Measurements from ENCODE around the gene AMIGO1.

AMIGO1 gene

GRCh38 chr1:109495738-109496137 is 13.8 kb downstream of the AMIGO1 start:
- Histone ChIP-seq H3K27me3 (no peaks in the 10 kb centered on the region), H4K20me1 (peaks cover 40% of the 10 kb centered on the region), H3K9ac (peak overlapping the region; percentile 77; the same call in 1 of the 2 replicates), H3K36me3 (peaks cover 64% of the 10 kb centered on the region), H3K9me3 (no peaks in the 10 kb centered on the region), H3K4me2 (peak overlapping the region; percentile 94; the same call in 1 of the 2 replicates), H3K27ac (no peak overlapping the region), H3K4me1 (peaks cover 69% of the 10 kb centered on the region), H3K4me3 (no peak overlapping the region)
- no peak for TF ChIP-seq Cebpa-rat (IDR thresholded peaks at IDR 0.05)

GRCh38 chr1:109493805-109494539 is 15.6 kb downstream of the AMIGO1 start, which contains the start of gene CYB561D1:
Gene CYB561D1 (plus strand): TSS chr1:109494094. CDS start chr1:109494140, 46 bp downstream.
- peak within 1 kb of the TSS; percentile 77 for H3K9ac ChIP-seq

GRCh38 chr1:109493227-109493626 is 16.3 kb downstream of the AMIGO1 start:
- TF ChIP-seq Cebpa-rat (IDR thresholded peaks at IDR 0.05): no peak
- H3K36me3 ChIP-seq: peaks cover 65% of the 10 kb centered on the region
- H3K4me1 ChIP-seq: peaks cover 66% of the 10 kb centered on the region
- peak overlapping the region; percentile 91 for H3K4me3 ChIP-seq
- no peaks in the 10 kb centered on the region for H3K9me3 ChIP-seq
- H3K9ac ChIP-seq: peak overlapping the region; percentile 77
- peaks cover 26% of the 10 kb centered on the region for H4K20me1 ChIP-seq
- no peaks in the 10 kb centered on the region for H3K27me3 ChIP-seq
- peak overlapping the region; percentile 94 for H3K4me2 ChIP-seq
- peak overlapping the region; percentile 71; the same call in 1 of the 2 replicates for H3K27ac ChIP-seq

More at GRCh38 chr1:109493805-109494539, 15.6 kb downstream of the AMIGO1 start, which contains the start of gene CYB561D1:
- peaks cover 33% of the 10 kb centered on the region for H4K20me1 ChIP-seq
- H3K4me3 ChIP-seq: peak within 1 kb of the TSS; percentile 91
- H3K9me3 ChIP-seq: no peaks in the 10 kb centered on the region
- no peak for TF ChIP-seq Cebpa-rat (IDR thresholded peaks at IDR 0.05)
- H3K4me2 ChIP-seq: peak within 1 kb of the TSS; percentile 94
- H3K27ac ChIP-seq: peak within 1 kb of the TSS; percentile 71
- H3K4me1 ChIP-seq: peaks cover 66% of the 10 kb centered on the region
- H3K36me3 ChIP-seq: peaks cover 61% of the 10 kb centered on the region
- H3K27me3 ChIP-seq: no peaks in the 10 kb centered on the region

- no peak overlapping the region for H3K4me3 ChIP-seq
- TF ChIP-seq Cebpa-rat (IDR thresholded peaks at IDR 0.05): no peak
- peaks cover 65% of the 10 kb centered on the region for H3K36me3 ChIP-seq
- no peaks in the 10 kb centered on the region for H3K27me3 ChIP-seq
- H3K9me3 ChIP-seq: no peaks in the 10 kb centered on the region
- peaks cover 61% of the 10 kb centered on the region for H3K4me1 ChIP-seq
- H3K27ac ChIP-seq: no peak overlapping the region
- H3K4me2 ChIP-seq: peak overlapping the region; percentile 94; the same call in 1 of the 2 replicates
- peak overlapping the region; percentile 77; the same call in 1 of the 2 replicates for H3K9ac ChIP-seq
- H4K20me1 ChIP-seq: peaks cover 21% of the 10 kb centered on the region
These were observed 16.7 kb downstream of the AMIGO1 start for GRCh38 chr1:109492779-109493178.

- no peak overlapping the region for H3K4me3 ChIP-seq
- H3K4me2 ChIP-seq: no peak overlapping the region
- H3K9me3 ChIP-seq: no peaks in the 10 kb centered on the region
- no peak overlapping the region for H3K27ac ChIP-seq
- peaks cover 48% of the 10 kb centered on the region for H3K4me1 ChIP-seq
- H4K20me1 ChIP-seq: peaks cover 7% of the 10 kb centered on the region; the same call in 1 of the 2 replicates
- no peak for TF ChIP-seq Cebpa-rat (IDR thresholded peaks at IDR 0.05)
- peaks cover 65% of the 10 kb centered on the region for H3K36me3 ChIP-seq
- no peak overlapping the region for H3K9ac ChIP-seq
- no peaks in the 10 kb centered on the region for H3K27me3 ChIP-seq
These were observed 18.2 kb downstream of the AMIGO1 start for GRCh38 chr1:109491372-109491771.

- no peak overlapping the region for H3K4me3 ChIP-seq
These were observed 18.6 kb downstream of the AMIGO1 start for GRCh38 chr1:109490934-109491302.

GRCh38 chr1:109490029-109490933 is 19.2 kb downstream of the AMIGO1 start:
- no peak overlapping the region for H3K4me3 ChIP-seq
- H3K9ac ChIP-seq: no peak overlapping the region; the same call in 1 of the 2 replicates
- H3K9me3 ChIP-seq: no peaks in the 10 kb centered on the region
- peaks cover 50% of the 10 kb centered on the region for H3K4me1 ChIP-seq
- TF ChIP-seq Cebpa-rat (IDR thresholded peaks at IDR 0.05): no peak
- peaks cover 65% of the 10 kb centered on the region for H3K36me3 ChIP-seq
- H3K4me2 ChIP-seq: peak overlapping the region; percentile 60
- H3K27me3 ChIP-seq: no peaks in the 10 kb centered on the region
- H3K27ac ChIP-seq: peak overlapping the region; percentile 35; the same call in 1 of the 2 replicates
- peaks cover 5% of the 10 kb centered on the region; the same call in 1 of the 2 replicates for H4K20me1 ChIP-seq

More at GRCh38 chr1:109490934-109491302, 18.6 kb downstream of the AMIGO1 start:
- no peak overlapping the region for H3K4me2 ChIP-seq
- H3K9ac ChIP-seq: no peak overlapping the region
- no peaks in the 10 kb centered on the region for H3K9me3 ChIP-seq
- no peak for TF ChIP-seq Cebpa-rat (IDR thresholded peaks at IDR 0.05)
- peaks cover 50% of the 10 kb centered on the region for H3K4me1 ChIP-seq
- no peak overlapping the region for H3K27ac ChIP-seq
- H3K36me3 ChIP-seq: peaks cover 65% of the 10 kb centered on the region
- peaks cover 6% of the 10 kb centered on the region; the same call in 1 of the 2 replicates for H4K20me1 ChIP-seq
- H3K27me3 ChIP-seq: no peaks in the 10 kb centered on the region

- H3K4me2 ChIP-seq: peak overlapping the region; percentile 60
- no peaks in the 10 kb centered on the region for H3K9me3 ChIP-seq
- peak overlapping the region; percentile 35; the same call in 1 of the 2 replicates for H3K27ac ChIP-seq
- no peaks in the 10 kb centered on the region for H3K27me3 ChIP-seq
- H3K36me3 ChIP-seq: peaks cover 65% of the 10 kb centered on the region
- H4K20me1 ChIP-seq: no peaks in the 10 kb centered on the region
- peak overlapping the region; percentile 56 for H3K9ac ChIP-seq
- no peak for TF ChIP-seq Cebpa-rat (IDR thresholded peaks at IDR 0.05)
- peaks cover 50% of the 10 kb centered on the region for H3K4me1 ChIP-seq
- no peak overlapping the region for H3K4me3 ChIP-seq
These were observed 20.8 kb downstream of the AMIGO1 start for GRCh38 chr1:109488696-109489095.

- no peak overlapping the region for H3K4me3 ChIP-seq
- H3K9me3 ChIP-seq: no peaks in the 10 kb centered on the region
- H3K9ac ChIP-seq: peak overlapping the region; percentile 56
- H3K27ac ChIP-seq: no peak overlapping the region
- peak overlapping the region; percentile 60; the same call in 1 of the 2 replicates for H3K4me2 ChIP-seq
- peaks cover 47% of the 10 kb centered on the region for H3K4me1 ChIP-seq
- no peaks in the 10 kb centered on the region for H4K20me1 ChIP-seq
- peaks cover 65% of the 10 kb centered on the region for H3K36me3 ChIP-seq
- no peak for TF ChIP-seq Cebpa-rat (IDR thresholded peaks at IDR 0.05)
- H3K27me3 ChIP-seq: no peaks in the 10 kb centered on the region
These were observed 21.3 kb downstream of the AMIGO1 start for GRCh38 chr1:109488201-109488600.
